HG03060 (cell line): ENCODE results near the gene C14orf39.

Experiments used
- ATAC-seq: cut with Tn5 transposase; IDR thresholded peaks from one replicate; pipeline ENCODE4 v1.9.1; 2021; ENCODE audit warnings: low read depth, moderate number of reproducible peaks; ENCODE audit not compliant: unreplicated experiment

C14orf39 gene

GRCh38 chr14:60485598-60486251 lies at the start of gene C14orf39:
Gene C14orf39 (minus strand): TSS chr14:60486063. CDS start chr14:60485078, 985 bp downstream.
- ATAC-seq: no peak

- ATAC-seq: no peak
These were observed 46.6 kb upstream of the C14orf39 start for GRCh38 chr14:60532442-60532841.

- no peak for ATAC-seq
These were observed 29.8 kb upstream of the C14orf39 start for GRCh38 chr14:60515511-60516289.

GRCh38 chr14:60514741-60515491 lies 29.1 kb upstream of the C14orf39 start:
- no peak for ATAC-seq

- ATAC-seq: no peak
These were observed 28.5 kb upstream of the C14orf39 start for GRCh38 chr14:60514378-60514740.

GRCh38 chr14:60512973-60513571 lies 27.2 kb upstream of the C14orf39 start:
- ATAC-seq: no peak

- ATAC-seq: no peak
These were observed 26.3 kb upstream of the C14orf39 start for GRCh38 chr14:60512126-60512525.

- no peak for ATAC-seq
These were observed 25.2 kb upstream of the C14orf39 start for GRCh38 chr14:60510951-60511599.

- ATAC-seq: no peak
These were observed 24.5 kb upstream of the C14orf39 start for GRCh38 chr14:60510254-60510950.

GRCh38 chr14:60509438-60510253 lies 23.8 kb upstream of the C14orf39 start:
- ATAC-seq: no peak

- ATAC-seq: no peak
These were observed 23.0 kb upstream of the C14orf39 start, which contains the start of gene SIX6 for GRCh38 chr14:60508707-60509437. Gene SIX6 (plus strand): TSS chr14:60509146. CDS start chr14:60509399, 253 bp downstream.

- ATAC-seq: no peak
These were observed 22.5 kb upstream of the C14orf39 start for GRCh38 chr14:60508363-60508706.

- no peak for ATAC-seq
These were observed 21.3 kb upstream of the C14orf39 start for GRCh38 chr14:60506985-60507829.

GRCh38 chr14:60506462-60506984 lies 20.7 kb upstream of the C14orf39 start:
- ATAC-seq: no peak

GRCh38 chr14:60506010-60506409 lies 20.1 kb upstream of the C14orf39 start:
- ATAC-seq: no peak

- no peak for ATAC-seq
These were observed 19.6 kb upstream of the C14orf39 start for GRCh38 chr14:60505448-60505847.

GRCh38 chr14:60502541-60502940 lies 16.7 kb upstream of the C14orf39 start:
- no peak for ATAC-seq
